ENCODE measurements around the gene VASH1.

VASH1 gene

DNA sequence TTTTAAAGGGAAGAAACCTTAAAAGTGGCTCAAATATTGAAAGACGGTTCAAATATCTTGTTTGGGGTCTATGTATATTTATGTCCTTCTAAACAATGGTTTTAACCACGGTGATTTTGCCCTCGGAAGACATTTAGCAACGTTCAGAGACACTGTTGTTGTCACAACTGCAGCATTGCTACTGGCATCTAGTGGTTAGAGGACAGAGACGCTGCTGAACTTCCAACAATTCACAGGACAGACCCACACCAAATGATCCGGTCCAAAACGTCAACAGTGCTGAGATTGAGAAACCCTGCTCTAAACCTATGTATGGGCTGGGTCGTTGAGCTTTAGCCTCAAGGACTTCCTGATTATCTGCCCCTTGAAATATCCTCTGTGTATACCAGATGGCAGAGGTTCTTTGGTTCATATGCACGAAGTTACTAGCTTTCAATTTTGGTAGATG lies 49.7 kb downstream of the VASH1 start:
- H2AFZ ChIP-seq (ENCODE audit: low read length): no peak overlapping the region
- no peaks in the 10 kb centered on the region for H3K27me3 ChIP-seq (ENCODE audit: insufficient read depth, low read length)
- no peaks in the 10 kb centered on the region for H3F3A ChIP-seq (ENCODE audit: insufficient read depth, low read length)
- H3K79me2 ChIP-seq (ENCODE audit: insufficient read depth, low read length): no peaks in the 10 kb centered on the region
- no peaks in the 10 kb centered on the region for H3K9me3 ChIP-seq (ENCODE audit: low read length)
- no peaks in the 10 kb centered on the region for H3K9me2 ChIP-seq (ENCODE audit: low read depth, low read length)
- TF ChIP-seq, protein P1, sequence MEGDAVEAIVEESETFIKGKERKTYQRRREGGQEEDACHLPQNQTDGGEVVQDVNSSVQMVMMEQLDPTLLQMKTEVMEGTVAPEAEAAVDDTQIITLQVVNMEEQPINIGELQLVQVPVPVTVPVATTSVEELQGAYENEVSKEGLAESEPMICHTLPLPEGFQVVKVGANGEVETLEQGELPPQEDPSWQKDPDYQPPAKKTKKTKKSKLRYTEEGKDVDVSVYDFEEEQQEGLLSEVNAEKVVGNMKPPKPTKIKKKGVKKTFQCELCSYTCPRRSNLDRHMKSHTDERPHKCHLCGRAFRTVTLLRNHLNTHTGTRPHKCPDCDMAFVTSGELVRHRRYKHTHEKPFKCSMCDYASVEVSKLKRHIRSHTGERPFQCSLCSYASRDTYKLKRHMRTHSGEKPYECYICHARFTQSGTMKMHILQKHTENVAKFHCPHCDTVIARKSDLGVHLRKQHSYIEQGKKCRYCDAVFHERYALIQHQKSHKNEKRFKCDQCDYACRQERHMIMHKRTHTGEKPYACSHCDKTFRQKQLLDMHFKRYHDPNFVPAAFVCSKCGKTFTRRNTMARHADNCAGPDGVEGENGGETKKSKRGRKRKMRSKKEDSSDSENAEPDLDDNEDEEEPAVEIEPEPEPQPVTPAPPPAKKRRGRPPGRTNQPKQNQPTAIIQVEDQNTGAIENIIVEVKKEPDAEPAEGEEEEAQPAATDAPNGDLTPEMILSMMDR (IDR thresholded peaks at IDR 0.05; ENCODE audit: low read length): peak; percentile 58
- no peak for TF ChIP-seq EZH2 (IDR thresholded peaks at IDR 0.05; ENCODE audit: borderline replicate concordance, low read length)
- H3K4me1 ChIP-seq (ENCODE audit: insufficient read depth, low read length, severe bottlenecking): peaks cover 23% of the 10 kb centered on the region
- H4K20me1 ChIP-seq (ENCODE audit: insufficient read depth, low read length): no peaks in the 10 kb centered on the region
- peak overlapping the region; percentile 89; the same call in 1 of the 2 replicates for H3K9ac ChIP-seq (ENCODE audit: low read length)
- peak overlapping the region; percentile 99 for H3K4me2 ChIP-seq (ENCODE audit: low read length)
- H3K27ac ChIP-seq (ENCODE audit: low read depth, low read length, poor library complexity, severe bottlenecking): no peak overlapping the region
- peak overlapping the region; percentile 88 for H3K4me3 ChIP-seq (ENCODE audit: low read depth, low read length, poor library complexity, severe bottlenecking)
- peaks cover 34% of the 10 kb centered on the region; the same call in 1 of the 2 replicates for H3K36me3 ChIP-seq (ENCODE audit: insufficient read depth, low read length)

DNA sequence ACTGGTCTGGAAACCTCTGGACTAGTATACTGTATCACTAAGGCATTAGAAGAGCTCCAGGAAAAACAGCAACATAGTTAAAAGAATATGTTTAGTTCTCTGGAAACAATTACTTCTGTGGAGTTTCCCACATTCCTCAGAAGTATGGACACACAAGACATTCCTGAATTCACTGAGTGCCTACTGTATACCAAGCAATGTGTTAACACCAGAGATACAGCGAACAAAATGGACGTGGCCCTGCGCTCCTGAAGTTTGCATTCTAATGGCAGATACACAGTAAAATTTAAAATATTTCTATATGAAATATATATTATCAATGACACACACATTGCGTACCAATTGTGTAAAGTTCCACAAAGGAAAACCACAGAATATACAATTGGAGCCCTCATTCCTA lies 50.3 kb downstream of the VASH1 start:
- peak overlapping the region; percentile 89 for H3K9ac ChIP-seq (ENCODE audit: low read length)
- peaks cover 23% of the 10 kb centered on the region for H3K4me1 ChIP-seq (ENCODE audit: insufficient read depth, low read length, severe bottlenecking)
- H3K79me2 ChIP-seq (ENCODE audit: insufficient read depth, low read length): no peaks in the 10 kb centered on the region
- no peaks in the 10 kb centered on the region for H3F3A ChIP-seq (ENCODE audit: insufficient read depth, low read length)
- H3K27ac ChIP-seq (ENCODE audit: low read depth, low read length, poor library complexity, severe bottlenecking): peak overlapping the region; percentile 62
- H3K27me3 ChIP-seq (ENCODE audit: insufficient read depth, low read length): no peaks in the 10 kb centered on the region
- peak overlapping the region; percentile 99 for H3K4me2 ChIP-seq (ENCODE audit: low read length)
- H3K36me3 ChIP-seq (ENCODE audit: insufficient read depth, low read length): peaks cover 28% of the 10 kb centered on the region; the same call in 1 of the 2 replicates
- peak overlapping the region; percentile 88 for H3K4me3 ChIP-seq (ENCODE audit: low read depth, low read length, poor library complexity, severe bottlenecking)
- no peak overlapping the region for H2AFZ ChIP-seq (ENCODE audit: low read length)
- no peaks in the 10 kb centered on the region for H3K9me3 ChIP-seq (ENCODE audit: low read length)
- H3K9me2 ChIP-seq (ENCODE audit: low read depth, low read length): no peaks in the 10 kb centered on the region
- TF ChIP-seq EZH2 (IDR thresholded peaks at IDR 0.05; ENCODE audit: borderline replicate concordance, low read length): no peak
- no peaks in the 10 kb centered on the region for H4K20me1 ChIP-seq (ENCODE audit: insufficient read depth, low read length)

DNA sequence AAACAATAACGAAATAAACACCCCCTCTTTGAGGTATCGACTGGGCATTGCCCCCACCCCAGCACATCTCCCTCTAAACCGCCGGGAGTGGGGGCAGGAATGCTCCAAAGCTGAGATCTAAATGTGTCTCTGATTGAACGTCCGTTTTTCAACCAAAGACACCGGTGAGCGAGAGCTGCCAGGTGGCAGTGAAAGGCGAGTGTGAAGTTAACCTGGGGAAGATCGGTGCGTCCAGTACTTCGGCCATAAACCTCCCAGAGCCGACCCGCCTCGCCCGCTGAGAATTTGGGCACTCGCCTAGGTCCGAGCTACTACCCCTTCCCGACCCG lies 50.8 kb downstream of the VASH1 start:
- H3K4me1 ChIP-seq (ENCODE audit: insufficient read depth, low read length, severe bottlenecking): peaks cover 23% of the 10 kb centered on the region
- H3K4me2 ChIP-seq (ENCODE audit: low read length): peak overlapping the region; percentile 99
- H3K9me3 ChIP-seq (ENCODE audit: low read length): no peaks in the 10 kb centered on the region
- H4K20me1 ChIP-seq (ENCODE audit: insufficient read depth, low read length): no peaks in the 10 kb centered on the region
- H3K9me2 ChIP-seq (ENCODE audit: low read depth, low read length): no peaks in the 10 kb centered on the region
- no peaks in the 10 kb centered on the region for H3F3A ChIP-seq (ENCODE audit: insufficient read depth, low read length)
- TF ChIP-seq EZH2 (IDR thresholded peaks at IDR 0.05; ENCODE audit: borderline replicate concordance, low read length): no peak
- TF ChIP-seq, protein P1 (IDR thresholded peaks at IDR 0.05; ENCODE audit: low read length): no peak
- H3K9ac ChIP-seq (ENCODE audit: low read length): peak overlapping the region; percentile 89
- H3K27ac ChIP-seq (ENCODE audit: low read depth, low read length, poor library complexity, severe bottlenecking): peak overlapping the region; percentile 62
- no peaks in the 10 kb centered on the region for H3K27me3 ChIP-seq (ENCODE audit: insufficient read depth, low read length)
- H3K36me3 ChIP-seq (ENCODE audit: insufficient read depth, low read length): peaks cover 23% of the 10 kb centered on the region; the same call in 1 of the 2 replicates
- H3K4me3 ChIP-seq (ENCODE audit: low read depth, low read length, poor library complexity, severe bottlenecking): peak overlapping the region; percentile 88
- no peak overlapping the region; the same call in 1 of the 2 replicates for H2AFZ ChIP-seq (ENCODE audit: low read length)
- no peaks in the 10 kb centered on the region for H3K79me2 ChIP-seq (ENCODE audit: insufficient read depth, low read length)
